Measurements from ENCODE around the gene BMP3. TPM values are rescaled to one million over a fixed set of nuclear protein-coding genes. Genes with fewer than 3 reads are reported as not detected.

Gene BMP3
- total RNA-seq, 2 donors from 2014 or later, result 0.11 to 0.13 TPM

DNA sequence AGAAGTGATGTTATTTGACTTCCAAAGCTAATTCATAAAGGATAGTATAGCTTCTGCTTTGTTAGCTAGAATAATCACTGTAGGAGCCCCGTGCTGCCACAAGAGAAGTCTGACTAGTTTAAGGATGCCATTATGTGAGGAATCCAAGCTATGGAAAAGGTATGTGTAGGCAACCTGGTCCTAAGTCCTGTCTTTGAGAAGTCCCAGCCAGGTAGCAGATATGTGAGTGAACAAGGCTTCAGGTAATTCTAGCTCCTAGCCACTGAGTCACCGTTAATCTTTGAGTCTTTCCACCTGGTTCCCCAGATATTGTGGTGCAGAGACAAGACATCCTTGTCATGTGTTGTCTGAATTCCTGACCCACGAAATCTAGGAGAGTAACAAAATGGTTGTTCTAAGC lies 55.5 kb downstream of the BMP3 start:
- no peaks in the 10 kb centered on the region for H3K27me3 ChIP-seq (ENCODE audit: control insufficient read depth, insufficient read depth, low read length, poor library complexity, severe bottlenecking)
- H3K27me3 Mint-ChIP-seq (ENCODE audit: insufficient read depth), result no peaks in the 10 kb centered on the region
- 88 to 96% methylated on average over 3 of the region's 3 CpGs for WGBS, 2 experiments (ENCODE audit: insufficient coverage in 1 of 2, insufficient read length in 1 of 2)

DNA sequence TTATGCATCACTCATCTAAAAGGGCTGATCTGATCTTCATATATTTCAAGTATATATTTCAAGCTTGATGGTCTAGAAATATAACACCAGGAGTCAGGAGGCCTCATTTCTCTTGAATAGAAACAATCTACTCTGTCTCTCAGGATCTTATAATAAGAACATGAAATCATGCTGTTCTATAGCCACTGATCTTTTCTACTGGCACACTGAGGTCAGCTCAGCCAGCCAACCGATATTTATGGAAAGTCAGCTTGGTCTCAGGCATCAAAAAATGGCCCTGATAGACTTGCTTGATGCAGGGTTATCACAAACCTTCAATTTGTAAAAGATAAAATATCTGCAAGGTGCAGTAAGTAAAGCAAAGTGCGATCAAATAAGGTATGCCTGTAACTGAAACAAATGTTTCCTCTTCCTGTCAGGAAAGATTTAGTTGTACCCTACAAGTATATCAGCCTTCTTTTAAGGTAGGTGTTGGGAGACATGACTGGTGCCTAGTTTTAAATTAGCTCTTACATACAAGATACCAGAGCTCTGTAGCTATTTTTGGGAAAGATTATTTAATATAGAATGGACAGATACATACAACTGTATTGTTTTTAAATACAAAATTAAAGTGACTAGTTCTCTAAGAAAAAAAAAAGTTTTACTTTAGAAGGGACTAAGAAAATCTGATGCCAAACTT lies 63.4 kb downstream of the BMP3 start:
- H3K9me3 Mint-ChIP-seq, result no peaks in the 10 kb centered on the region
- Histone ChIP-seq H3K9me3 (ENCODE audit: control insufficient read depth, low read length) (peaks cover 13% of the 10 kb centered on the region), H3K4me3 (ENCODE audit: low read length) (no peak overlapping the region), H3K36me3 (ENCODE audit: control insufficient read depth, insufficient read depth, low read length) (no peaks in the 10 kb centered on the region), H3K27ac (ENCODE audit: low read depth, low read length) (no peak overlapping the region), H3K9ac (ENCODE audit: extremely low read depth, low read length, poor library complexity, severe bottlenecking) (no peak overlapping the region), H3K4me1 (ENCODE audit: control insufficient read depth, insufficient read depth, low read length) (no peaks in the 10 kb centered on the region), H3K27me3 (ENCODE audit: control insufficient read depth, insufficient read depth, low read length, poor library complexity, severe bottlenecking) (no peaks in the 10 kb centered on the region)
- H3K4me1 Mint-ChIP-seq, result peaks cover 12% of the 10 kb centered on the region
- no peaks in the 10 kb centered on the region for H3K36me3 Mint-ChIP-seq (ENCODE audit: low read depth)
- H3K27me3 Mint-ChIP-seq (ENCODE audit: insufficient read depth), result no peaks in the 10 kb centered on the region
- WGBS, 2 experiments (ENCODE audit: insufficient coverage in 1 of 2, insufficient read length in 1 of 2), result 96 to 100% methylated on average over 1 to 2 of the region's 2 CpGs
- DNase-seq, result no peak
- H3K27ac Mint-ChIP-seq, result no peak overlapping the region
- H3K4me3 Mint-ChIP-seq, result no peak overlapping the region
- no peak for TF ChIP-seq CTCF (conservative IDR thresholded peaks at IDR 0.05)

More for the DNA sequence above, 55.5 kb downstream of the BMP3 start:
- Histone ChIP-seq H3K27ac (ENCODE audit: low read depth, low read length) (no peak overlapping the region), H3K9me3 (ENCODE audit: control insufficient read depth, low read length) (peaks cover 3% of the 10 kb centered on the region), H3K36me3 (ENCODE audit: control insufficient read depth, insufficient read depth, low read length) (no peaks in the 10 kb centered on the region), H3K4me3 (ENCODE audit: low read length) (no peak overlapping the region), H3K4me1 (ENCODE audit: control insufficient read depth, insufficient read depth, low read length) (no peaks in the 10 kb centered on the region), H3K9ac (ENCODE audit: extremely low read depth, low read length, poor library complexity, severe bottlenecking) (no peak overlapping the region)
- Mint-ChIP-seq H3K9me3 (peaks cover 12% of the 10 kb centered on the region), H3K36me3 (ENCODE audit: low read depth) (peaks cover 4% of the 10 kb centered on the region), H3K4me3 (no peak overlapping the region), H3K27ac (no peak overlapping the region), H3K4me1 (no peaks in the 10 kb centered on the region)
- DNase-seq, result no peak
- TF ChIP-seq CTCF (conservative IDR thresholded peaks at IDR 0.05), result no peak

DNA sequence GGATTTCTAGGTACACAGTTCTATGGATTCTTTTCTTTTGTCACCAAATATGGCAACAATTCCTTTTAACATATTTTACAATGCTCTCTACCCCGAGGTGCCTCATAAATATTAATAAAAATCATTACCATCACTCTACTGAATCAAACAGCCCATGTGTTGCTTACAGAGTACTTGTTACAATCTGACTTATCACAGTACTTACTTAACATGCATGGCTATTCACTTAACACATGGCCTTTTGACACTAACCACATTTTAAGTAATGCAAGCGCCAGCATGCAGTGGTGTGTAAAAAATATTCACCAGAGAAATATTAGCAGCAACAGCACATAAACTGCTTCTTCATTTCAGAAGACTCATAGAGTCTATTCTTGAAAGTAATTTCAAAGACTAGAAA lies 64.9 kb downstream of the BMP3 start:
- H3K4me1 ChIP-seq (ENCODE audit: control insufficient read depth, insufficient read depth, low read length), result no peaks in the 10 kb centered on the region
- no peak for DNase-seq
- Mint-ChIP-seq H3K4me1 (peaks cover 12% of the 10 kb centered on the region), H3K9me3 (no peaks in the 10 kb centered on the region), H3K4me3 (no peak overlapping the region), H3K36me3 (ENCODE audit: low read depth) (no peaks in the 10 kb centered on the region), H3K27me3 (ENCODE audit: insufficient read depth) (no peaks in the 10 kb centered on the region), H3K27ac (no peak overlapping the region)
- H3K27ac ChIP-seq (ENCODE audit: low read depth, low read length), result no peak overlapping the region
- no peaks in the 10 kb centered on the region for H3K27me3 ChIP-seq (ENCODE audit: control insufficient read depth, insufficient read depth, low read length, poor library complexity, severe bottlenecking)
- H3K36me3 ChIP-seq (ENCODE audit: control insufficient read depth, insufficient read depth, low read length), result no peaks in the 10 kb centered on the region
- H3K9ac ChIP-seq (ENCODE audit: extremely low read depth, low read length, poor library complexity, severe bottlenecking), result no peak overlapping the region
- whole genome bisulfite sequencing, 2 experiments (ENCODE audit: insufficient coverage in 1 of 2, insufficient read length in 1 of 2), result 72 to 81% methylated on average over 2 of the region's 2 CpGs
- H3K9me3 ChIP-seq (ENCODE audit: control insufficient read depth, low read length), result peaks cover 13% of the 10 kb centered on the region
- no peak overlapping the region for H3K4me3 ChIP-seq (ENCODE audit: low read length)
- no peak for TF ChIP-seq CTCF (conservative IDR thresholded peaks at IDR 0.05)

All from endodermal cell (in vitro differentiated cells).